ENCODE data around the gene NF2. TPM values are rescaled to one million over a fixed set of nuclear protein-coding genes. Genes with fewer than 3 reads are reported as not detected.

NF2 gene
- total and polyA plus RNA-seq, 7 donors, result 12.8 to 59.7 (median 43.2) TPM

DNA sequence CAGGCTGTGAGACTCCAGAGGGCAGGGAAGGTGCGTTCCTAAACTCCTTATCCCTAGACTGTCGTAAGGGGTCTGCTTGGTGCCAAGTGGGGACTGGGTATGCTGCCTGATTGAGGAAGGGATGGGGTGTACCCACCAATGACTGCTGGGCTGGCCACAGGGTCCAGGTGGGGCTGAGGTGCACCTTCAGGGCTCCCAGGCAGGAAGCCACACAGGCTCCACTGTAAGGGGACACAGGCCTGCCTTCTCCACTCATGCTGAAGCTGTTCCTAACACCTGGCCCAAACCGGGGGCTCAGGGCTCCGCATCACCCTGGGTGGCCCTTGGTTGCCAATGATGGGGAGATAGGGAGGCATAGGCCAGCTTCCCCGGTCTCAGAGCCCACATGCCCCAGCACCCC is 136.8 kb downstream of the NF2 start:
- WGBS, 3 donors, result 91 to 95% (median 93%) methylated on average over 5 of the region's 5 CpGs

DNA sequence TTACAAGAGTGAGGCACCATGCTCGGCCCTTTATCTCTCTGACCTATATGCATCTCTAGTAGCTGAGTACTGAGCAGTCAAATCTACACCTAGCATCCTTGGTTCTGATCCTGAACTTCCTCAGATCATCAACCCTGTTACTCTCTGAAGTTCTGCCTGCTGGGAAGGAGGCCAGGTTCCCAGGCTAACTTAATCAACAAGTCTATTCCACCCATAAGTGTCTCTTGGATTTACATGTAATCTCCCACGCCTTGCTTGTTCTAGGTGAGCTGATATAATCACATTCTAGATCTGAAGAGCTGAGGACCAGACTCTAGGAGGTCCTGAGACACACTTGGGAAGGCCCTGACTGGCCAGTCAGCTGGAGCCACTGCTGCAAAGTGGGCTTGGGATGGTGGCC is 138.5 kb downstream of the NF2 start:
- Histone ChIP-seq H3K36me3 (ENCODE audit: insufficient read depth in 1 of 2, low read depth in 1 of 2) (peaks cover 0 to 59% of the 10 kb centered on the region in 2 donors), H3K27ac (no peak overlapping the region), H3K27me3 (ENCODE audit: insufficient read depth in 3 of 3, low read length in 2 of 3) (no peaks in the 10 kb centered on the region), H3K4me1 (peaks cover 11% of the 10 kb centered on the region), H3K4me3 (no peak overlapping the region), H3K9me3 (no peaks in the 10 kb centered on the region)
- DNase-seq, result no peak
- 87 to 98% (median 94%) methylated on average over 2 of the region's 2 CpGs for WGBS, 3 donors
- TF ChIP-seq, protein P1, sequence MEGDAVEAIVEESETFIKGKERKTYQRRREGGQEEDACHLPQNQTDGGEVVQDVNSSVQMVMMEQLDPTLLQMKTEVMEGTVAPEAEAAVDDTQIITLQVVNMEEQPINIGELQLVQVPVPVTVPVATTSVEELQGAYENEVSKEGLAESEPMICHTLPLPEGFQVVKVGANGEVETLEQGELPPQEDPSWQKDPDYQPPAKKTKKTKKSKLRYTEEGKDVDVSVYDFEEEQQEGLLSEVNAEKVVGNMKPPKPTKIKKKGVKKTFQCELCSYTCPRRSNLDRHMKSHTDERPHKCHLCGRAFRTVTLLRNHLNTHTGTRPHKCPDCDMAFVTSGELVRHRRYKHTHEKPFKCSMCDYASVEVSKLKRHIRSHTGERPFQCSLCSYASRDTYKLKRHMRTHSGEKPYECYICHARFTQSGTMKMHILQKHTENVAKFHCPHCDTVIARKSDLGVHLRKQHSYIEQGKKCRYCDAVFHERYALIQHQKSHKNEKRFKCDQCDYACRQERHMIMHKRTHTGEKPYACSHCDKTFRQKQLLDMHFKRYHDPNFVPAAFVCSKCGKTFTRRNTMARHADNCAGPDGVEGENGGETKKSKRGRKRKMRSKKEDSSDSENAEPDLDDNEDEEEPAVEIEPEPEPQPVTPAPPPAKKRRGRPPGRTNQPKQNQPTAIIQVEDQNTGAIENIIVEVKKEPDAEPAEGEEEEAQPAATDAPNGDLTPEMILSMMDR (IDR thresholded peaks at IDR 0.05), result no peak
- ATAC-seq, result no peak
- intact Hi-C loops (cut with DNase I), result no loop called here

More for the DNA sequence above, 136.8 kb downstream of the NF2 start:
- DNase-seq (no peak), ATAC-seq (no peak)
- intact Hi-C loops (cut with DNase I), result no loop called here
- Histone ChIP-seq H3K4me1 (peaks cover 9% of the 10 kb centered on the region), H3K4me3 (no peak overlapping the region), H3K36me3 (ENCODE audit: insufficient read depth in 1 of 2, low read depth in 1 of 2) (peaks cover 0 to 55% of the 10 kb centered on the region in 2 donors), H3K27ac (no peak overlapping the region), H3K27me3 (ENCODE audit: insufficient read depth in 3 of 3, low read length in 2 of 3) (no peaks in the 10 kb centered on the region), H3K9me3 (no peaks in the 10 kb centered on the region)
- TF ChIP-seq, protein P1 (IDR thresholded peaks at IDR 0.05), result no peak

DNA sequence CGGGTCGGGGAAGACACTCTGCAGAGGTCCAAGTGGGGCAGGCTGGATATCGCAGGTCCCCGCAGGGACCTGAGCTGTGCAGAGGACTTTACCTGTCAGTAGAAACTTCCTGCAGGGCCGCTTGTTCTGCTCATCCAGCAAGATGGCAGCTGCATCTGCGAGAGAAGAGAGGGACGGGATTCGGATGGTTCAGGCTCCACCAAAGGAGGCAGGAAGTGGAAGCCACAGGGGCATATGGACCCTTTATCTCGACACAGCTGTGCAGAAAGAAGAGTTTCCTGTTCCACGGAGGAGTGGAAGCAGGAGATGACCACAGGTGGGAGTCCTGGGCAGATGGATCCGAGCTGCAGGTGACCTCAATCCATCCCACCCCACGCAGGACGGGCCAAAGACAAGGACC is 138.9 kb downstream of the NF2 start:
- 80 to 84% (median 83%) methylated on average over 13 of the region's 13 CpGs for WGBS, 3 donors
- no peaks in the 10 kb centered on the region for H3K9me3 ChIP-seq
- H3K27ac ChIP-seq, result no peak overlapping the region
- TF ChIP-seq, protein P1 (IDR thresholded peaks at IDR 0.05), result no peak
- peaks cover 0 to 63% of the 10 kb centered on the region in 2 donors for H3K36me3 ChIP-seq (ENCODE audit: insufficient read depth in 1 of 2, low read depth in 1 of 2)
- ATAC-seq, result no peak
- no peak overlapping the region for H3K4me3 ChIP-seq
- no peaks in the 10 kb centered on the region for H3K27me3 ChIP-seq (ENCODE audit: insufficient read depth in 3 of 3, low read length in 2 of 3)
- intact Hi-C loops (cut with DNase I), result no loop called here
- peaks cover 11% of the 10 kb centered on the region for H3K4me1 ChIP-seq
- no peak for DNase-seq

DNA sequence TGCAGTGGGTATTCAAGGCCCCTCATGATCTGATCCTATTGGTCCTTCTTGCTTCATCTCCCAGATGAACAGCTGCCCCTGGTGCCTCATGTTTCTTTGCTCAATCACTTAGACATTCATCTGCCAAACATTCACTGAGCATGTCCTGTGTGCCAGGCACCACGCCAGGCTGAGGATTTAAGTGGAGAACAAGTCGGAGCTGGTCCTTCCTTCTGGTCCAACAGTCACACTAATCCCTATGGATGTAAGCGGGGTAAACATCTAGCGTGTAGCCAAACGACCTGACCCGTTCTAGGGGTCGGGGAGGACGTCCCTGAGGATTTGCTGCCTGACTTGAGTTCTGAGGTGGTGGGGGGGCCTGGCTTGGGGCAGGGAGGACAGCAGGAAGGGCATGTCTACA is 141.5 kb downstream of the NF2 start:
- H3K27ac ChIP-seq, result peak overlapping the region; percentile 76
- H3K9me3 ChIP-seq, result no peaks in the 10 kb centered on the region
- peaks cover 11% of the 10 kb centered on the region for H3K4me1 ChIP-seq
- H3K4me3 ChIP-seq, result no peak overlapping the region
- H3K27me3 ChIP-seq (ENCODE audit: insufficient read depth in 3 of 3, low read length in 2 of 3), result no peaks in the 10 kb centered on the region
- TF ChIP-seq, protein P1 (IDR thresholded peaks at IDR 0.05), result no peak
- WGBS, 3 donors, result 18 to 22% (median 19%) methylated on average over 8 of the region's 8 CpGs
- peak; percentile 84 to 94 for DNase-seq
- H3K36me3 ChIP-seq (ENCODE audit: insufficient read depth in 1 of 2, low read depth in 1 of 2), result peaks cover 0 to 71% of the 10 kb centered on the region in 2 donors
- intact Hi-C loops (cut with DNase I), result no loop called here
- peak; percentile 91 to 97 (median 96) for ATAC-seq

DNA sequence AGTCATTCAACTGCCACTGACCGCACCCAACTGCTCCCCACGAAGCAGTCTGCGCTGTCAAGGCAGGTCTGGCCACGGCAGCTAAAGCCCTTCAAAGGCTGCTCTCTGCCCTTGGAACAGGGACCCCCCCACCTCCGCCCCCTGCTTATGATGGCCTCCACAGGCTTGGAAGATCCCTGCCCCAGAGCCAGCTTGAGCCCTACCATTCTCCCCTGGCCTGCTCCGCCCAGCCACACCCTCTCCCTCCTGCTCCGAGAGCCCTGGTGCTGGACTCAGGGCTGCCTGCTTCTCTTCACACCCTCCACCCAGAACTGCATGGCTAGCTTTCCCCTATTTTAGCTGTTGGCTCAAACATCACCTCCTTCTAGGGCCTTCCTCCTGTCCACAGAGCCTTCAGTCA is 144.4 kb downstream of the NF2 start:
- Histone ChIP-seq H3K4me3 (no peak overlapping the region), H3K4me1 (peaks cover 11% of the 10 kb centered on the region), H3K9me3 (no peaks in the 10 kb centered on the region), H3K27ac (no peak overlapping the region), H3K36me3 (ENCODE audit: insufficient read depth in 1 of 2, low read depth in 1 of 2) (peaks cover 0 to 49% of the 10 kb centered on the region in 2 donors), H3K27me3 (ENCODE audit: insufficient read depth in 3 of 3, low read length in 2 of 3) (no peaks in the 10 kb centered on the region)
- intact Hi-C loops (cut with DNase I), result no loop called here
- no peak for DNase-seq
- no peak for ATAC-seq
- TF ChIP-seq, protein P1 (IDR thresholded peaks at IDR 0.05), result no peak
- 94 to 96% (median 96%) methylated on average over 7 of the region's 7 CpGs for WGBS, 3 donors

Measured in psoas muscle (tissue), 8 donors.